H1 (cell line): ENCODE data around the gene CHCHD1. TPM values are rescaled to one million over a fixed set of nuclear protein-coding genes. Genes with fewer than 3 reads are reported as not detected.
"Not testable (repeated sequence)": the region's sequence is repeated elsewhere in the genome, so short reads cannot be mapped to it uniquely, and the experiment has no call there.

Experiments
- CTCF ChIA-PET: fragments of 300-600 bp; sonication (Branson Sonifier 250); formaldehyde crosslinking; loops from one replicate; lab custom pipeline; 2021; ENCODE audit not compliant: partially characterized antibody; lab: Charles Lee
- POLR2A ChIA-PET: fragments of 300-600 bp; sonication (Branson Sonifier 250); formaldehyde crosslinking; loops from one replicate; lab custom pipeline; 2021; ENCODE audit warnings: inconsistent platforms; ENCODE audit not compliant: partially characterized antibody; lab: Charles Lee
- DNase-seq, 2 experiments: peaks; one replicate each; pipeline versions ENCODE4 v3.0.0 to v3.0.0-alpha.2; 2010 to 2022; ENCODE audit warnings: low spot score in 2 of 2, low read depth in 1 of 2, mixed read lengths in 1 of 2
- FAIRE-seq: peaks from 2 replicates; lab custom pipeline; 2011; peaks lifted over from hg19 to GRCh38; lab: Jason Lieb, UNC
- H2AFZ ChIP-seq: 2 replicates; pipeline ENCODE4 v1.8.1; 2012; ENCODE audit warnings: low read length, inconsistent platforms
- H2AK5ac ChIP-seq: 2 replicates; pipeline ENCODE4 v1.6.1; 2013; ENCODE audit warnings: low read depth, low read length
- H2BK120ac ChIP-seq: replicated peaks from 2 replicates; pipeline ENCODE3; 2013; ENCODE audit warnings: low read depth, low read length, inconsistent platforms
- H2BK12ac ChIP-seq: 2 replicates; pipeline ENCODE4 v1.6.1; 2013; ENCODE audit warnings: low read depth, low read length
- H2BK15ac ChIP-seq: 2 replicates; pipeline ENCODE4 v1.6.1; 2013; ENCODE audit warnings: low read length
- H2BK20ac ChIP-seq: 2 replicates; pipeline ENCODE4 v1.6.1; 2013; ENCODE audit warnings: low read length
- H2BK5ac ChIP-seq: 2 replicates; pipeline ENCODE4 v1.6.1; 2013; ENCODE audit warnings: low read depth, low read length
- H3K14ac ChIP-seq: 2 replicates; pipeline ENCODE4 v1.6.1; 2013; ENCODE audit warnings: inconsistent platforms; ENCODE audit not compliant: insufficient read length
- H3K18ac ChIP-seq: 2 replicates; pipeline ENCODE4 v1.6.1; 2013; ENCODE audit warnings: low read length; ENCODE audit errors: extremely low read depth
- H3K23ac ChIP-seq: 2 replicates; pipeline ENCODE4 v1.6.1; 2013; ENCODE audit warnings: inconsistent platforms; ENCODE audit not compliant: insufficient read length
- H3K23me2 ChIP-seq: 2 replicates; pipeline ENCODE4 v1.6.1; 2013; ENCODE audit warnings: low read depth, low read length
- H3K27ac ChIP-seq: 2 replicates; pipeline ENCODE4 v1.6.1; 2011; ENCODE audit warnings: low read depth, low read length, inconsistent platforms
- H3K27me3 ChIP-seq, 4 experiments: replicated peaks in 1 of 4; 1 replicate in 1 of 4; 2 replicates in 3 of 4; pipeline versions ENCODE4 v1.6.1 to v1.8.1; 2011 to 2013; ENCODE audit warnings: low read length in 3 of 4, mild to moderate bottlenecking in 3 of 4, inconsistent platforms in 2 of 4, mixed read lengths in 2 of 4, moderate library complexity in 1 of 4; ENCODE audit not compliant: control insufficient read depth in 3 of 4, insufficient read depth in 3 of 4; ENCODE audit errors: extremely low read depth in 1 of 4
- H3K36me3 ChIP-seq, 4 experiments: 2 replicates each; pipeline versions ENCODE4 v1.6.1 to v1.8.1; 2011 to 2013; ENCODE audit warnings: mild to moderate bottlenecking in 4 of 4, low read length in 3 of 4, moderate library complexity in 2 of 4, control low read depth in 1 of 4, inconsistent platforms in 1 of 4; ENCODE audit not compliant: insufficient read depth in 4 of 4, control insufficient read depth in 2 of 4
- H3K4ac ChIP-seq: replicated peaks from 2 replicates; pipeline ENCODE3; 2013; ENCODE audit warnings: low read length, low read depth, mixed read lengths, inconsistent platforms; ENCODE audit not compliant: insufficient read length
- H3K4me1 ChIP-seq, 4 experiments: replicated peaks in 1 of 4; 1 replicate in 1 of 4; 2 replicates in 3 of 4; pipeline versions ENCODE4 v1.6.1 to v1.8.1; 2011 to 2013; ENCODE audit warnings: low read length in 3 of 4, inconsistent platforms in 2 of 4, mixed read lengths in 1 of 4; ENCODE audit not compliant: insufficient read depth in 4 of 4, control insufficient read depth in 3 of 4
- H3K4me2 ChIP-seq, 2 experiments: 2 replicates each; pipeline versions ENCODE4 v1.6.1 to v1.8.1; 2011 to 2013; ENCODE audit warnings: low read depth in 2 of 2, low read length in 2 of 2, control low read depth in 1 of 2, inconsistent platforms in 1 of 2, mild to moderate bottlenecking in 1 of 2; ENCODE audit not compliant: insufficient read depth in 1 of 2
- H3K4me3 ChIP-seq, 4 experiments: fragments of 200-600, 300-600 bp in 1 of 4; sonication (generic), shearing (Covaris generic), sonication (Bioruptor Twin) in 1 of 4; 2 replicates each; pipeline versions ENCODE4 v1.5.1 to v1.8.1; 2011 to 2016; ENCODE audit warnings: low read length in 4 of 4, low read depth in 3 of 4, control low read depth in 2 of 4, inconsistent platforms in 2 of 4, mild to moderate bottlenecking in 2 of 4, mixed read lengths in 1 of 4, moderate library complexity in 1 of 4; ENCODE audit not compliant: insufficient read depth in 2 of 4; ENCODE audit errors: extremely low read depth in 1 of 4
- H3K56ac ChIP-seq: replicated peaks from 2 replicates; pipeline ENCODE3; 2013; ENCODE audit warnings: low read depth, mild to moderate bottlenecking, mixed read lengths, low read length, inconsistent platforms; ENCODE audit not compliant: insufficient read length
- H3K79me1 ChIP-seq: 2 replicates; pipeline ENCODE4 v1.6.1; 2013; ENCODE audit warnings: low read depth, low read length, control low read depth
- H3K79me2 ChIP-seq, 2 experiments: 2 replicates each; pipeline versions ENCODE4 v1.6.1 to v1.8.1; 2012 to 2013; ENCODE audit warnings: low read length in 2 of 2, mild to moderate bottlenecking in 2 of 2, inconsistent platforms in 1 of 2; ENCODE audit not compliant: insufficient read depth in 2 of 2, control insufficient read depth in 1 of 2
- H3K9ac ChIP-seq, 4 experiments: replicated peaks in 1 of 4; 1 replicate in 1 of 4; 2 replicates in 3 of 4; pipeline versions ENCODE4 v1.6.1 to v1.8.1; 2011 to 2013; ENCODE audit warnings: low read depth in 3 of 4, low read length in 3 of 4, control low read depth in 2 of 4, mild to moderate bottlenecking in 2 of 4, moderate library complexity in 2 of 4, inconsistent platforms in 1 of 4; ENCODE audit errors: extremely low read depth in 1 of 4
- H3K9me3 ChIP-seq, 2 experiments: 2 replicates each; pipeline versions ENCODE4 v1.6.1 to v1.8.1; 2012 to 2013; ENCODE audit warnings: mild to moderate bottlenecking in 2 of 2, moderate library complexity in 2 of 2, control low read depth in 1 of 2, inconsistent platforms in 1 of 2, low read depth in 1 of 2, low read length in 1 of 2, mixed read lengths in 1 of 2; ENCODE audit not compliant: insufficient read depth in 2 of 2
- H4K20me1 ChIP-seq, 2 experiments: replicated peaks in 1 of 2; 2 replicates each; pipeline versions ENCODE3 to v1.8.1; 2011 to 2013; ENCODE audit warnings: inconsistent platforms in 2 of 2, low read length in 2 of 2, mild to moderate bottlenecking in 1 of 2; ENCODE audit not compliant: insufficient read depth in 2 of 2, control insufficient read depth in 1 of 2
- H4K5ac ChIP-seq: 2 replicates; pipeline ENCODE4 v1.6.1; 2013; ENCODE audit warnings: low read length, low read depth, mixed read lengths, inconsistent platforms; ENCODE audit not compliant: insufficient read length
- H4K8ac ChIP-seq: 2 replicates; pipeline ENCODE4 v1.8.0; 2013; ENCODE audit warnings: mild to moderate bottlenecking, moderate library complexity, low read length, inconsistent platforms; ENCODE audit not compliant: insufficient read depth; ENCODE audit errors: extremely low read depth
- H4K91ac ChIP-seq: replicated peaks from 2 replicates; pipeline ENCODE3; 2013; ENCODE audit warnings: low read length, mixed read lengths, inconsistent platforms; ENCODE audit not compliant: insufficient read length
- WGBS, 2 experiments: shearing (Covaris generic) in 1 of 2; methylation state at CpG; one replicate each; pipeline versions ENCODE4 v1.1.6 to v1.1.7; 2013 to 2015; ENCODE audit warnings: low lambda C conversion rate in 2 of 2, mixed read lengths in 2 of 2, inconsistent platforms in 1 of 2, low coverage in 1 of 2, missing lambda C conversion rate in 1 of 2; ENCODE audit not compliant: insufficient replicate concordance in 2 of 2, insufficient coverage in 1 of 2, insufficient read length in 1 of 2; ENCODE audit errors: extremely low coverage in 1 of 2, missing lambda C conversion rate in 1 of 2; 5-methylcytosine and 5-hydroxymethylcytosine counted together
- polyA plus RNA-seq, 7 experiments: library from polyadenylated mRNA; depleted of rRNA in 3 of 7; stranded (reverse) in 5 of 7; unstranded in 2 of 7; fragments of >200 nt in 5 of 7; fragments of 200-250 nt in 2 of 7; gene quantifications; 1 replicate in 5 of 7; 2 replicates in 1 of 7; 4 replicates in 1 of 7; pipeline versions ENCODE4 v1.2.1 to v1.2.3, GENCODE V29; 2011 to 2013; ENCODE audit warnings: missing spikeins in 2 of 7, mixed read lengths in 2 of 7
- total RNA-seq: library from RNA; stranded (reverse); fragmentation: NEBNext Ultra II Directional; extraction: Animal tissue kit (Norgen Biotek cat#: 25700); gene quantifications from 2 replicates; pipeline ENCODE4 v1.2.1, GENCODE V29; 2021

The CHCHD1 gene
- total and polyA plus RNA-seq, 2 of the 8 experiments (the other 6 are each of a cell fraction or from before 2014, with no cell fraction given) = 44.9 to 58.1 TPM

- peaks cover 3 to 12% of the 10 kb centered on the region in 2 experiments for H4K20me1 ChIP-seq
- H3K23ac ChIP-seq, H3K4me1 ChIP-seq, H2BK20ac ChIP-seq, DNase-seq, H2BK12ac ChIP-seq, H4K8ac ChIP-seq, H3K9ac ChIP-seq, H3K4ac ChIP-seq, H2BK120ac ChIP-seq, H3K27me3 ChIP-seq, H4K91ac ChIP-seq, H2AK5ac ChIP-seq, FAIRE-seq, H3K56ac ChIP-seq, H2BK15ac ChIP-seq, H3K79me1 ChIP-seq, H4K5ac ChIP-seq, H3K9me3 ChIP-seq, H3K27ac ChIP-seq, H3K14ac ChIP-seq, H3K18ac ChIP-seq, H2BK5ac ChIP-seq, H2AFZ ChIP-seq, H3K4me3 ChIP-seq: not testable (repeated sequence)
- peaks cover 12% of the 10 kb centered on the region for H3K23me2 ChIP-seq
- ChIA-PET CTCF (interaction anchor here (1.0 to 2.2 kb wide), 9 partner anchors 9 to 63 kb away, joined by 3 to 13 read pairs (median 4); a partner anchor contains a TSS), POLR2A (interaction anchor here (1.3 to 6.3 kb wide), 6 partner anchors 8 to 44 kb away, joined by 3 to 79 read pairs (median 7); partner anchors contain the start of gene SEC24C)
- H3K36me3 ChIP-seq = peaks cover 2 to 18% (median 8%) of the 10 kb centered on the region in 4 experiments; a peak in 5 of 8 replicates
- WGBS, 2 experiments = 95% methylated on average over 21 of the region's 21 CpGs; no CpG with 5 or more reads in 1 of the 2 experiments
- peak overlapping the region in 1 of 2 experiments; percentile 84; a peak in 1 of 4 replicates for H3K4me2 ChIP-seq
- peaks cover 0 to 25% of the 10 kb centered on the region in 2 experiments; a peak in 3 of 4 replicates for H3K79me2 ChIP-seq
Measured at GRCh38 chr10:73787031-73787800, 5.4 kb downstream of the CHCHD1 start.
